Islet of Langerhans (tissue), 1 donor: ENCODE measurements around the gene TEAD2.

Experiments
- FAIRE-seq: peaks from one replicate; lab custom pipeline; 2011; peaks lifted over from hg19 to GRCh38; lab: Jason Lieb, UNC

TEAD2 gene

DNA sequence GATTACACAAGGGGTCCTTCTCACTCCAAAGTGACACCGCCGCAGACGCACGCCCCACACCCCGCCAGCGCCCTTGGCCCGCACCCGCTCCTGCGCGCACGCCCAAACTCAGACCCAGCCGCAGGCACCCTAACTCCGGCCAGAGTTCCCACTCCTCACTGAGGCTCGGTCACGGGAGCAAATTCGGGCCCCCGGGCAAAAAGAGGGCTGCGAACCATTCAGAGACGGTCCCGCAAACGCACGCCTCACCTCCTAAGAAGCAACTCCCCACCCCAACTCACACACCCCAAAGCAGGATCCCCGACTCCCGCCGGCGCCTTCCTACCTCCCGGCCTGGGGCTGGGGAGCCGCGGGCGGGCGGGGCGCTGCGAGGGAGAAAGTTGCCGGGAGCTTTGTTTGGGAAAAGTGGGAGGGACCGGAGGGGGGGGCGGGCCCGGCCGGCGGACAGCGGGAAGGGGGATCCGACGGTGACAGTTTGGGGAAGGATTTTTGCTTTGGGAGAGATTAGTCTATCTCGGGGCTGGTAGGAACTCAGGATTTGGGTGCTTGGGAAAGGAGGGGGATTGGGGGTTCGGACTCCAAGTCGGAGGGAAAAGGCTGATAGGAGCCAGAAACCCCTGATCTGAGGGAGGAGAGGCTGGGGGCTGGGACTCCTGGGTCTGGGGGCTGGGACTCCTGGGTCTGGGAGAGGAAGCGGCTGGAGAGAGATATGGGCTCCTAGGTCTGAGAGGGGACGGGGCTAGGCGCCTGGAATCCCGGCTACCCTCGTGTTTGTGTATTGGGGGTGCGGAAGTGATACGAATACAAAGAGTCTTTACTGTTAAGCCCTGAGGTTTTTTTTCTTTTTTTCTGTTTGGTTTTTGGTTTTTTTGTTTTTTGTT lies at the start of gene TEAD2:
Gene TEAD2, minus strand, starts transcription at position 369 of the 881 bp plus-strand sequence. CDS start 2,341 bp downstream, outside the sequence.
- FAIRE-seq: no peak

- no peak for FAIRE-seq
These were observed 49.6 kb upstream of the TEAD2 start for GRCh38 chr19:49411681-49412326.

DNA sequence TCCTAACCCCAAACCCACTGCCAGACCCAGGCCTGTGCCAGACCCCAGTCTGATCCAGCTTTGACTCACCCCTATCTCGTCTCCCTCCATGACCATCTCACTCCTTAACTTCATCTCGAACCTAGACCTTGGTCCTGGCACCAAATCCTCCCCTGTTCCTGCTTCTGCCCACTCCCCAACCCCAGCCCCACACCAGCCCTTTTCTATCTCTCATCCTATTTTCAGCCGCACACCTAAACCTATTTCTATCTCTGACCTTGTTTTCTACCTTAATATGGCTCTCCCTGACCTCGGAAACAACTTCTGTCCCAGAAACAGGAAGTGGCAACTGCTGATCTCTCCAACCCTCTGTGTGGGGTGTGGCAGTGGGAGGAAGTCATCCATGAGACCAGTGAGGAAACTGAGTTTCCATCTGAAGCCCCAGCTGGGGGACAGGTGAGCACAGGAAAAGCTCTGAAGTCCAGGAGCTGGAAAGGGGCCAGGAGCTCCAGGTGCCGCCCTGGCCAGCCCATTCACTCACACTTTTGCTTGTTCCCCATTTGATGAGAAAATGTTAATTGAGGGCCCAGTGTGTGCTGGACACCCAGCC lies 47.3 kb upstream of the TEAD2 start:
- no peak for FAIRE-seq

DNA sequence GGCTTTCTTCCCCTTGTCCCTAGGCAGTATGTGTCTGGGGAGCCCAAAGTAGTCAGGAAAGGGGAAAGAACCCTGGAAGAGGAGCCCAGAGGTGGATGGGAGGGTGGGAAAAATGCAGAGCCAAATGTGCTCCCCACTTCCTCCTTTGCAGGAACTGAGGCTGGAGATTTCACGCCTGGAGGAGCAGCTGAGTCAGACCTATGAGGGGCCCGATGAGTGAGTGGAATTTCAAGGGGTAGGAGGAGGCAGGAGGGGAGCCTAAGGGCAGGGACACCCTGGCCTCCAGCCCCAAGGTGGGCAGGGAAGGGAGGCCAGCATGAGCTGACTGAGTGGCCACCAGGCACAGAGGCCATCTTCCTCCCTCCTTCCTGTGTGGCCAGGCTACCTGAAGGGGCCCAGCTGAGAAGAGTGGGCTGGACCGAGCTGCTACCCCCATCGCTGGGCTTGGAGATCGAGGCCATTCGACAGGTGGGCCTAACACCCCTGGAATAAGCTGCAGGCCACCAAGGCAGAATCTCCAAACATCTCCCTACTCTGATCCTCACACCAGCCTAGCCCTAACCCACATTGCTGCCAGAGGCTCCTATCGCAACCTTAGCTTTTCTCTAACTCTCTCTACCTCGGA lies 46.7 kb upstream of the TEAD2 start:
- no peak for FAIRE-seq

DNA sequence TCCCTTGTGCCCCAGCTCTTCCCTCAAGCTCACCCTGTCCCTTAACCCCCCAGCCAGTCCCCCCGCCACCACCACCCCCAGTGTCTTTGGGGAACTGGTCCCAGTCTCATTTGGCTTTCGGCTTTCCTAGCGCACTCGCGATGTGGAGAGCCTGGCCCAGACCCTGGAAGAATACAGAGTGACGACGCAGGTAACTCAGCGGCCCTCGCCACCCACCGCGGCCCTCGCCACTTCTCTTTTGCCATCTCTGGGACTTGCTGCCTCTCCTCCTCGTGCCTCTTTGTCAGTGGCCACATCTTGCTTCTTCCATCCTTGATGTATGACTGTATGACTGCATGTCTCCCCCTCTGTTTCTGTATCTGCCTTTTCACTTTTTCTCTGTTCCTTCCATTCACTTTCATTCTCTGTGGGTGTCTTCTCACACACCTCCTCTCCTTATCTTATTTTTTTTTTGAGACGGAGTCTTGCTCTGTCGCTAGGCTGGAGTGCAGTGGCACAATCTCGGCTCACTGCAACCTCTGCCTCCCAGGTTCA lies 45.3 kb upstream of the TEAD2 start:
- no peak for FAIRE-seq

- no peak for FAIRE-seq
These were observed 44.9 kb upstream of the TEAD2 start for GRCh38 chr19:49407079-49407478.

DNA sequence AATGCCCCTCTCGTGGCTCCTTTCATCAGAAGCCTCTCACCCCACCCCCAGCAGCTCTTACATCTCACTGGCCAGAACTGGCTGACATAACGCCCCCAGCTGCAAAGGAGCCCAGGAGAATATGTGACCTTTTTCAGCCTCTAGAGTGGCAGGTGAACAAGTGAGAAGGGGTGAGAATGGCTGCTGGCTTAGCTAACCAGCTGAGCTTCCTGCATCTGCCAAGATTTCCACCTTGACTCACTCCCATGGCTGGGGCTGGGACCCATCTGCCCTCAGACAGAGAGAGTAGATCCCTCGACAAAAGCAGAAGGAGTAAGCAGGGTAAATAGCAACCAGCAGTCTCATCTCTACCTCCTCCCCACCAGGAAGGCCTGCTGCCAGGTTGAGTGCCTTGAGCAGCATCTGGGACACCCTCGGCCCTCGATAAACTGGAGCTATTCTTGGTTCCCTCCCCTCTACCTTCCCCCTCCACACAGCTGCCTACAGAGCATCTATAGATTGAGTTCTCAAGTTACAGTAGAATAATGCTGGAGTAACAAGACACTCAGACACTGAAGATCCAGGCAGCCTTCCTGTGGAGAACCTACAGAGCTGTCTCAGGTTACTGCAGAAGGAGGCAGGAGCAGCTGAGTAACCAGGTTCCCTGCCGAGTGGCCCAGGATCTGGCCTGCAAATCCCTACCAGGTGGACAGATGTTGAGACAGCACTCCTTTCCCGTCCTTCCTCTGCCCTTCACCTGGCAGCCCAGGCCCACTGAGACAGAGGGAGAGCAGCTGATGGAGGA lies 41.4 kb upstream of the TEAD2 start:
- no peak for FAIRE-seq

GRCh38 chr19:49400029-49400428 lies 37.8 kb upstream of the TEAD2 start:
- FAIRE-seq: no peak

GRCh38 chr19:49398931-49399330 lies 36.7 kb upstream of the TEAD2 start:
- FAIRE-seq: no peak

DNA sequence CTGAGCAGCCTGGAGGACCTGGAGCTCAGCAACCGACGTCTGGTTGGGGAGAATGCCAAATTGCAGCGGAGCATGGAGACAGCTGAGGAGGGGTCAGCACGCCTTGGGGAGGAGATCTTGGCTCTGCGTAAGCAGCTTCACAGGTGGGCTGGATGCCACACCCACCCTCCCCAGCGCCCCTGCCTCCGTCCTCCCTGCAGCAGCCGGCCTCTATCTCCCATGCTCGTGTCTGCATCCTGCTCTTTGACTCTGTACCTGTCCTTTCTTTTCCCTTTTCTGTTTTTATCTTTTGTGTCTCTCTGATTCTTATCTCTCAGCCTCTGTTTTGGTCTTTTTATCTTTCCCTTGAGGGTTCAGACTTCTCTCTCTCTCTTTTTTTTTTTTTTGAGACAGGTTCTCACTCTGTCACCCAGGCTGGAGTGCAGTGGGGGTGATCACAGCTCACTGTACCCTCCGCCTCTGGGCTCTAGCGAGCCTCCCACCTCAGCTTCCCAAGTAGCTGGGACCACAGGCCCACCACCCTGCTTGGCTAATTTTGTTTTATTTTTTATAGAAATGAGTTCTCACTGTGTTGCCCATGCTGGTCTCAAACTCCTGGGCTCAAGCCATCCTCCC lies 35.9 kb upstream of the TEAD2 start:
- no peak for FAIRE-seq

- no peak for FAIRE-seq
These were observed 34.7 kb upstream of the TEAD2 start for GRCh38 chr19:49396738-49397505.

- no peak for FAIRE-seq
These were observed 33.6 kb upstream of the TEAD2 start for GRCh38 chr19:49395581-49396407.

GRCh38 chr19:49393881-49394280 lies 31.7 kb upstream of the TEAD2 start:
- FAIRE-seq: no peak

GRCh38 chr19:49391581-49392399 lies 29.6 kb upstream of the TEAD2 start:
- no peak for FAIRE-seq

DNA sequence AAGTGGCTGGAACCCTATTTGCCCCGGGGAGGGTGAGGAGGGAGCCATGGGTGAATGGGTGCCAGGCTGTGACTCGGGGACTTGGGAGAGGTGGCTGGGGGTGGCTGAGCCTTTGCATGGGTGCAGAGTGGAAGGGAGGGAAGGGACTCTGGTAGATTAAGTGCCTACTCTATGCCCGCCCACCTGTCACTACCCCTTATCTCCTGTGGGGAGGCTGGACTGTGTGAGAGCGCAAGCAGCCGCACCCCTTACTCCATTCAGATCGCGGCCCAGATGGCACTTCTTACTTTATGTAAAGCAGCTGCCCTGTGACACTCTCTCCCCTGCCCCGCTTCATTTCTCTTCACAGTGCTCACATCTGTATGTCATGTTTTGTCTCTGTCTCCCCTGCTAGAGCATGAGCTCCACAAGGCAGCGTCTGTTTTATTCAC lies 28.7 kb upstream of the TEAD2 start:
- no peak for FAIRE-seq

DNA sequence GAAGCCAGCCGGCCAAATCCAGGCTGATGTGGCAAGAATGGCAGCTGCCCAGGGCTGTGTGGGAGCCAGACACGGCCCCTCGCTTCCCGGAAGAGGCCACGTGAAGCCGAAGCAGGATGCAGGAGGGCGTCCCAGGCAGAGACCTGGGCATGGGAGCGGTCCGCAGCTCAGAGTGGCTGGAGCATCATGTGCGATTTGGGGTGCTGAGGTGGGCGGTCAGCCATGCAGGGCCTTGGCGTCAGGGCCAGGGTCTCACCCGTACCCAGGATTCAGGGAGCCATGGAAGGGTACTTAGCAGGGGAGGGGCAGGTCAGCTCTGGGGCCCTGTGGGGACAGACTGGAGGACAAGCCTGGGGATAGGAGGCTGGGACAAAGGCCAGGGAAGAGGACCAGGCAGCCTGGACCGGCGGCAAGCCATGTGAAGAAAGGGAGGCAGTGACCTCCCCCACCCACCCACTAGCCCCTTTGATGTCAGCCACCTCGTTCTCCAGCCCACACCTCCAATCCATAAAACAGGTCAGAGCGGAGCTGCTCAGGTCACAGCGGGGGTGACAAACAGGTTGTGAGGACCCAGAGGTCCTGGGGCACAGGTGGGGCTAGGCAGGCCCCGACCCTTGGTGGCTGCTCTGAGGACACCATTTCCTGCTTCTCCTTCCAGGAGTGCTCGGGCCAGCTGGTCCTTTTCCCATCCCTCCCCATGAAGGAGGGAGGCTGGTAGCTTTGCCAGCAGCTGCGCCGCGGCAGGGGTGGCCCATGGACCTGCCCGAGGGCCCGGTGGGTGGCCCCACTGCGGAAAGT lies 28.1 kb upstream of the TEAD2 start:
- FAIRE-seq: no peak

- FAIRE-seq: no peak
These were observed 27.2 kb upstream of the TEAD2 start for GRCh38 chr19:49389406-49389805.

GRCh38 chr19:49387936-49388372 lies 25.7 kb upstream of the TEAD2 start, which contains the start of gene KASH5:
Gene KASH5 (plus strand): TSS chr19:49388249. CDS start chr19:49390884, 2,635 bp downstream.
- no peak for FAIRE-seq
